NAMALWA (cell line): ENCODE data around the gene LIFR.

Source experiments
- DNase-seq: peaks from one replicate; pipeline ENCODE4 v3.0.0-alpha.2; 2015; ENCODE audit warnings: low spot score

Gene LIFR

GRCh38 chr5:38434966-38435705, 121.3 kb downstream of the LIFR start:
- DNase-seq = no peak

GRCh38 chr5:38433160-38433861, 123.1 kb downstream of the LIFR start:
- DNase-seq = no peak

GRCh38 chr5:38431242-38431853, 125.1 kb downstream of the LIFR start:
- DNase-seq = no peak

- no peak for DNase-seq
Measured at GRCh38 chr5:38426986-38427950, 129.2 kb downstream of the LIFR start.

- no peak for DNase-seq
Measured at GRCh38 chr5:38426490-38426889, 130.0 kb downstream of the LIFR start.
